ENCODE results near the gene GPX2. TPM values are rescaled to one million over a fixed set of nuclear protein-coding genes. Genes with fewer than 3 reads are reported as not detected.

GPX2 gene
- total RNA-seq, 1 donor from 2014 or later, result not detected

GRCh38 chr14:64970776-64971477, 28.4 kb upstream of the GPX2 start:
- Histone ChIP-seq H2AFZ (ENCODE audit: low read depth, low read length) (peak overlapping the region; percentile 63), H3K4me1 (ENCODE audit: insufficient read depth, low read length) (peaks cover 19% of the 10 kb centered on the region), H4K20me1 (ENCODE audit: insufficient read depth, low read length) (peaks cover 30% of the 10 kb centered on the region), H3K9me3 (ENCODE audit: insufficient read depth, low read depth, low read length) (no peaks in the 10 kb centered on the region), H3K36me3 (ENCODE audit: insufficient read depth, low read length) (no peaks in the 10 kb centered on the region), H3K79me2 (ENCODE audit: insufficient read depth, low read length) (peaks cover 4% of the 10 kb centered on the region), H3K4me3 (ENCODE audit: insufficient read depth, low read depth, low read length) (peak overlapping the region; percentile 61), H3K27ac (ENCODE audit: low read depth, low read length) (no peak overlapping the region), H3K9ac (ENCODE audit: low read length) (peak overlapping the region; percentile 78), H3K27me3 (ENCODE audit: insufficient read depth, low read length) (no peaks in the 10 kb centered on the region), H3K4me2 (ENCODE audit: low read length) (peak overlapping the region; percentile 93)
- Mint-ChIP-seq H3K9me3 (ENCODE audit: unreplicated experiment) (peaks cover 2% of the 10 kb centered on the region), H3K36me3 (ENCODE audit: low read depth, unreplicated experiment) (peaks cover 8% of the 10 kb centered on the region), H3K27me3 (ENCODE audit: low read depth, unreplicated experiment) (peaks cover under 1% of the 10 kb centered on the region), H3K4me1 (ENCODE audit: low read depth, unreplicated experiment) (peaks cover 25% of the 10 kb centered on the region), H3K4me3 (ENCODE audit: unreplicated experiment) (peak overlapping the region; percentile 85), H3K27ac (ENCODE audit: unreplicated experiment) (peak overlapping the region; percentile 12)
- DNase-seq (ENCODE audit: low read depth), result no peak
- no peak for FAIRE-seq
- TF ChIP-seq CTCF (IDR thresholded peaks at IDR 0.05; ENCODE audit: insufficient read depth, low read depth, low read length) (no peak), EZH2 (IDR thresholded peaks at IDR 0.05; ENCODE audit: insufficient read depth, low read length) (no peak)

GRCh38 chr14:64970041-64970440, 27.5 kb upstream of the GPX2 start:
- peaks cover 4% of the 10 kb centered on the region for H3K79me2 ChIP-seq (ENCODE audit: insufficient read depth, low read length)
- H3K36me3 ChIP-seq (ENCODE audit: insufficient read depth, low read length), result no peaks in the 10 kb centered on the region
- H3K27me3 Mint-ChIP-seq (ENCODE audit: low read depth, unreplicated experiment), result no peaks in the 10 kb centered on the region
- no peak overlapping the region for H3K27ac Mint-ChIP-seq (ENCODE audit: unreplicated experiment)
- FAIRE-seq, result no peak
- H3K27me3 ChIP-seq (ENCODE audit: insufficient read depth, low read length), result no peaks in the 10 kb centered on the region
- peaks cover 8% of the 10 kb centered on the region for H3K36me3 Mint-ChIP-seq (ENCODE audit: low read depth, unreplicated experiment)
- TF ChIP-seq EZH2 (IDR thresholded peaks at IDR 0.05; ENCODE audit: insufficient read depth, low read length) (no peak), CTCF (IDR thresholded peaks at IDR 0.05; ENCODE audit: insufficient read depth, low read depth, low read length) (no peak)
- no peaks in the 10 kb centered on the region for H3K9me3 ChIP-seq (ENCODE audit: insufficient read depth, low read depth, low read length)
- H3K4me3 Mint-ChIP-seq (ENCODE audit: unreplicated experiment), result peak overlapping the region; percentile 85
- H3K4me3 ChIP-seq (ENCODE audit: insufficient read depth, low read depth, low read length), result no peak overlapping the region
- DNase-seq (ENCODE audit: low read depth), result no peak
- H3K27ac ChIP-seq (ENCODE audit: low read depth, low read length), result no peak overlapping the region
- H4K20me1 ChIP-seq (ENCODE audit: insufficient read depth, low read length), result peaks cover 30% of the 10 kb centered on the region
- H3K4me2 ChIP-seq (ENCODE audit: low read length), result no peak overlapping the region
- peaks cover 2% of the 10 kb centered on the region for H3K9me3 Mint-ChIP-seq (ENCODE audit: unreplicated experiment)
- H3K9ac ChIP-seq (ENCODE audit: low read length), result no peak overlapping the region
- peaks cover 19% of the 10 kb centered on the region for H3K4me1 ChIP-seq (ENCODE audit: insufficient read depth, low read length)
- no peak overlapping the region for H2AFZ ChIP-seq (ENCODE audit: low read depth, low read length)
- peaks cover 27% of the 10 kb centered on the region for H3K4me1 Mint-ChIP-seq (ENCODE audit: low read depth, unreplicated experiment)

- no peaks in the 10 kb centered on the region for H3K27me3 ChIP-seq (ENCODE audit: insufficient read depth, low read length)
- H3K4me3 ChIP-seq (ENCODE audit: insufficient read depth, low read depth, low read length), result no peak overlapping the region
- Mint-ChIP-seq H3K36me3 (ENCODE audit: low read depth, unreplicated experiment) (peaks cover 10% of the 10 kb centered on the region), H3K4me1 (ENCODE audit: low read depth, unreplicated experiment) (peaks cover 27% of the 10 kb centered on the region), H3K4me3 (ENCODE audit: unreplicated experiment) (no peak overlapping the region), H3K9me3 (ENCODE audit: unreplicated experiment) (peaks cover 2% of the 10 kb centered on the region), H3K27ac (ENCODE audit: unreplicated experiment) (no peak overlapping the region), H3K27me3 (ENCODE audit: low read depth, unreplicated experiment) (no peaks in the 10 kb centered on the region)
- DNase-seq (ENCODE audit: low read depth) (no peak), FAIRE-seq (no peak)
- TF ChIP-seq CTCF (IDR thresholded peaks at IDR 0.05; ENCODE audit: insufficient read depth, low read depth, low read length) (no peak), EZH2 (IDR thresholded peaks at IDR 0.05; ENCODE audit: insufficient read depth, low read length) (no peak)
- no peaks in the 10 kb centered on the region for H3K36me3 ChIP-seq (ENCODE audit: insufficient read depth, low read length)
- H3K9ac ChIP-seq (ENCODE audit: low read length), result no peak overlapping the region
- H3K27ac ChIP-seq (ENCODE audit: low read depth, low read length), result no peak overlapping the region
- H3K79me2 ChIP-seq (ENCODE audit: insufficient read depth, low read length), result peaks cover 4% of the 10 kb centered on the region
- H3K9me3 ChIP-seq (ENCODE audit: insufficient read depth, low read depth, low read length), result no peaks in the 10 kb centered on the region
- no peak overlapping the region for H2AFZ ChIP-seq (ENCODE audit: low read depth, low read length)
- peaks cover 19% of the 10 kb centered on the region for H3K4me1 ChIP-seq (ENCODE audit: insufficient read depth, low read length)
- peak overlapping the region; percentile 55 for H3K4me2 ChIP-seq (ENCODE audit: low read length)
- peaks cover 30% of the 10 kb centered on the region for H4K20me1 ChIP-seq (ENCODE audit: insufficient read depth, low read length)
Measured at GRCh38 chr14:64968651-64969050, 26.1 kb upstream of the GPX2 start.
